Stimulated activated CD4-positive, alpha-beta T cell treated with anti-CD3 and anti-CD28 coated beads, Interleukin-2, amount 100 ng/mL, for 48 hours (primary cell): Measurements from ENCODE around the gene CAND2.
A peak's percentile ranks its signal among the peaks of the same experiment; 100 is the strongest.
"Not testable (repeated sequence)": the region's sequence is repeated elsewhere in the genome, so short reads cannot be mapped to it uniquely, and the experiment has no call there.

Source experiments
- DNase-seq, 2 donors: peaks; one replicate each; pipeline ENCODE4 v3.0.0-alpha.2; 2020

The CAND2 gene

DNA sequence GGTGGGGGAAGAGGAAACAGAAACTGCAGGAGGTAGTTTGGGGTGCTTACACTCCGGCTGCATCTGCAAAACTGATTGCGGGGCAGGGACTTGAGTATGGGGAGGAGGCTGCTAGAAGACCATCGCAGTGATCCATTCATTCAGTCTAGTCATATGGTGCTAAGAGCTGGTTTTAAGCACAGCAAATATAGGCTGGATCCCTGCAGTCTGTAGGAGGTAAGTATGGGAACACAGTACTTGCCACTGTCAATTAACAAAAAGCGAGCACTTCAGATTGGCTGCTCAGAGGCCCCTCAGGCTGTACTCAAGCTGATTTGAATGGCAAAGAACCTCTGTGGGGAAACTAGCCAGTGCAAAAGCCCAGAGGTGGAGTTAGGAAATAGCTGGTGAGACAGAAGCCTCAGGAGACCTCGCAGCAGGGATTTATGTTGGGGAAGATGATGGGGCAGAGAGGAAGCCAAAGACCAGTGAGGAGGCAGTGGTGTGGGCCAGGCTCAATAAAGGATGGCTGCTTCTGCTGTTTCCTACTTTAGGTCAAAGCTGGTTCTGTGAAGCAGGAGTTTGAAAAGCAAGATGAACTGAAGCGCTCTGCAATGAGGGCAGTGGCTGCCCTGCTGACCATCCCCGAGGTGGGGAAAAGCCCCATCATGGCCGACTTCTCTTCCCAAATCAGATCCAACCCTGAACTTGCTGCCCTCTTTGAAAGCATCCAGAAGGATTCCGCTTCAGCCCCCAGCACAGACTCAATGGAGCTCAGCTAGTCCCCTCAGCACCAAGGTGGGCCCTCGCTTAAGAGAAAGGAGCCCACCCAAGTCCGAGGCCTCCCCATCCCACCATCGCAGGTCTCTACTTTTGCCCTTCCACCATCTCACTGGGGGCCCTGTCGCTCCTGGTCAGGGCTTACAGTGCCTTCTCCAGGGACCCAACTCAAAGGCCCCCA, 37.0 kb downstream of the CAND2 start:
- no peak for DNase-seq

DNA sequence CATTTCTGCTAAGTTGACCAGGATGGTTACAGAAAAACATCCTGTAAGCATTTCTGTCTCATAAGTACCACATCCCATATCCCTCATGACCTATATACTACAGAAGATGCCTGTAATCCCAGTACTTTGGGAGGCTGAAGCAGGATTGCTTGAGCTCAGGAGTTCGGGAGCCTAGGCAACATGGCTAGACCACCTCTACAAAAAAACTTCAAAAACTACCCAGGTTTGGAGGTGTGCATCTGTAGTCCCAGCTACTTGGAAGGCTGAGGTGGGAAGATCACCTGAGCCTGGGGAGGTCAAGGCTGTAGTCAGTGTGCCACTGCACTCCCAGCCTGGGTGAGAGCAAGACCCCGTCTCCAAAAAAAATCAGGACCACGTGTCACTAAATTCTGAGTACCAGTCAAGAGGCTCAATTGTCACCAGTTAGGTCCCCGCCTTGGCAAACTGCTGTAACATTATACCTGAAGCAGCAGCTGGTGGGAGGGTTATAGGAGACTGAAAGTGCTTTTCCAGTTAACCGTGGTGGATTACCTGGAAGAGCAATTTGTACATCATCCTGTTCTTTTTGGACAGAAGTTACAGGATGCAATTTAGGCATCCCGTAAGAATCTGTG, 38.7 kb downstream of the CAND2 start:
- DNase-seq = no peak

DNA sequence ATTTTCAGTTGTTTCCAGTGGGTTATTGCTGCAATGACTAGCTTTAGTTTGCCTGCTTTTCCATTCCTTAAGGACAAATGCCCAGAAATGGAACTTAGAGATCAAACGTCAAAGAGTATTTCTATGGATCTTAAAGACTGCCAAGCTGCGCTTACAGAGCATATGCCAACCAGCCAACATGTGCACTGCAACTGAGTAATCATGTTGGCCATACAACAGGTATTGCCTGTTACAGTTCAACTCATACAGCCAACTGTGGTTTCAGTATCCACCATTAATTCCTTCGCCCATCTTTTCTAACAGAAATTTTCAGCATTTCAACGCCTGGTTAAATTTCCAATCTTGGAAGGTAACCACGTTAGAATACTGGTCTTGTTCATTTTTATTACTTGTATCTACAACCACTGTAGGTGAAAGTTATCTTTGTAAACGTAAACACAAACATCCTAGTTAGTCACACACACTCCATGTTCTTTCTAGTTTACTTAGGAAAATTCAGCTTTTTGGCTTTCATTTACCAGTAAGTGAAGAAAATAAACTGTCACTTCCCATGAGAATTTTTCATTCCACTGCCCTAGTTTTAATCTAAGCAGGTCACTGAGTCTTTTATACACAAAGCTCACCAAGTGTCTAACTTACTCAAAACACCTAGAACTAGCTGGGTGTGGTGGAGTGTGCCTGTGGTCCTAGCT, 41.0 kb downstream of the CAND2 start:
- no peak for DNase-seq

DNA sequence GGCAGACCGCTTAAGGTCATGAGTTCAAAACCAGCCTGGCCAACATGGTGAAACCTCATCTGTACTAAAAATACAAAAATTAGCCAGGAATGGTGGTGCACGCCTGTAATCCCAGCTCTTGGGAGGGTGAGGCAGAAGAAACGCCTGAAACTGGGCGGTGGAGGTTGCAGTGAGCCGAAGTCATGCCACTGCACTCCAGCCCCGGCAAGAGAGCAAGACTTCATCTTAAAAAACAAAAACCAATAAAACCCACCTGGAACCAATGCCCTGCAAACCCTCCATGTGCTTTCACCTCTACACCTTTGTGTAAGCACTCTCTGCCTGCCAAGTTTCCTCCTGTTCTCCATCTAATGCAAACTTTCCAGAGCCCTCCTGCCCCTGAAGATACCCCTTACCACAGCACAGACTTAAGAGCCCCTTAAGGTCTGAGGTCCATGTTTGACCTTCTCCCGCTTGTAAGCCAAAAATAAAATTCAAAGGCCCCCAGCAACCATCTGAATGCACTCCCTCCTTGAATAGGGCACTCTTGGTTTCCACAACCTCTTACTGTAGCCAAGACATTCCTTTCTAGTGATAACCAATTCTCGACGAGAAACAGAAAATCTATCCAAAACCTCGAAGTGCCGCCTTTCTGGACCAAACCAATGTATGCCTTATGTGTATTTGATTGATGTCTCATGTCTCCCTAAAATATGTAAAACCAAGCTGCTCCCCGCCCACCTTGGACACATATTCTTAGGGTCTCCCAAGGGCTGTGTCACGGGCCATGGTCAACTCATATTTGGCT, 41.9 kb downstream of the CAND2 start:
- no peak for DNase-seq

DNA sequence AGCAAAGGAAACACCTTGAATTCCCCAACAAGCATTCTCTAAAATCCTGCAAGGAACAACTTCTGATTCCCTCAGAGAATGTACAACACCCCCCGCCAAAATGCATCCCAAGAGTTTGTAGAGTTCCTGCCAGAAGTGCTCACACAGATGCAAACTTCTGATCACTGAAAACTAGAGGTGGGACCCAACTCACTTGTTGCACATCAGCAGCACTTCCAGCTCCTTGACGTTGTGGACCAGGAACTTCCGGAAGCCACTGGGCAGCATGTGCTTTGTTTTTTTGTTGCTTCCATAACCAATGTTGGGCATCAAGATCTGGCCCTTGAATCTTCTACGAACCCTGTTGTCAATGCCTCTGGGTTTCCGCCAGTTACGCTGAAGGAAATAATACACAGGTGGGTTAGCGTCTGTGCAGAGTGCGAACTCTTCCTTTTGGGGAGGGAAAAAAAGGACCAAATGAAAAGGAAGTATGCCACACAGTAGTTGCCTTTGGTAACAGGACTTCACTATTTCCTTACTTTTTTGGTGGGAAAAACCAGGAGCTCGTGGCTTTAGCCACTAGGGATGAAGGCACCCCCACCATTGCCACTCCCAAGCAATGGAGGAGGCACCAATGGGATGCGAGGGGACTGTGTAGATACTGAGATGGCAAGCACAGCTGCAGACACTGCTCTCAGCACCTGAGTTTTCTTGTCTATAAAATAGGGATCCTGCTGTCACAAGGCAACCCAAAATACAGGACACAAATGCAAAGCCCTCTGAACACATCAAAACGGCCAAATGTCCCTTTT, 42.9 kb downstream of the CAND2 start:
- no peak for DNase-seq

DNA sequence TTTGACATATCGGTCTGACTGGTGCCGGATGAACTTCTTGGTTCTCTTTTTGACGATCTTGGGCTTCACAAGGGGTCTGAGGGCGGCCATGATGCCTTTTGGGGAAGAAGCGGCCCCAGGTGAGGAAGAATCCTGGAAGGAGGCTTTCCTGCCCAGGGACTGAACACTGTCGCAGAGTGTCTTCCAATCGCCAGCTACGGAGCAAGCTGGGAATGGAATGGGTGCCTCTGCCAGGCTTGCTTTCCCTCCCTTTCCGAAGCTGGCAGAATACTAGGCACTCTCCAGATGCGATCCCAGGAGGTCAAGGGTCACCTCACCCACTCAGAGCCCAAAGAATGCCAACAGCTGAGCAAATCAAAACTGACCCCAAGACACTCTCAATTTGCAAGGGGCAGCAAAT, 43.7 kb downstream of the CAND2 start:
- not testable (repeated sequence) for DNase-seq

DNA sequence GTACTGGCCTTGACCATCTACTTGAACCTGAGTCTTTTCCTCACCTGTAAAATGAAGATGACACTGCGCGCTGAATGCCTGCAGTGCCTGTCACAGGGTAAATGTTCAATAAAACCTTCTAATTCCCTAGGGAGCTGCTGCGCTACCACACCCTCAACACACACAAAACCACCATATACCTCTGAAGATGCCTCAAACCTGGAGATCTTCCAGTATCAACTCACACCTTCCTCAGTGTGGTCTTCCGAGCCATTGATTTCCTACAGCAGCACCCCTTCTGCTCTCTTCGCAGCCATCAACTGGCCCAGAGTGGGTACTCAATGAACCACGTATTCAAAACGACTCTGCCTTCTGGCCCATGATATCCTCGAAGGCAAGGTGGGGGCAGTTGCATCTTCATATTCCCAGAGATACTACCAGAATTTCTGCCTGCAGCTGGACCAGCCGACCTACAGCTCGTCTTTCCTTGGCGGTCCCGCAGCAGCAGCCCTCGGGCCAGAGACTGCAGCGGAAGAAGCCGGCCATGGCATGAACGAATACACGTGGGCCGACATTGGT, 44.2 kb downstream of the CAND2 start:
- DNase-seq = no peak

DNA sequence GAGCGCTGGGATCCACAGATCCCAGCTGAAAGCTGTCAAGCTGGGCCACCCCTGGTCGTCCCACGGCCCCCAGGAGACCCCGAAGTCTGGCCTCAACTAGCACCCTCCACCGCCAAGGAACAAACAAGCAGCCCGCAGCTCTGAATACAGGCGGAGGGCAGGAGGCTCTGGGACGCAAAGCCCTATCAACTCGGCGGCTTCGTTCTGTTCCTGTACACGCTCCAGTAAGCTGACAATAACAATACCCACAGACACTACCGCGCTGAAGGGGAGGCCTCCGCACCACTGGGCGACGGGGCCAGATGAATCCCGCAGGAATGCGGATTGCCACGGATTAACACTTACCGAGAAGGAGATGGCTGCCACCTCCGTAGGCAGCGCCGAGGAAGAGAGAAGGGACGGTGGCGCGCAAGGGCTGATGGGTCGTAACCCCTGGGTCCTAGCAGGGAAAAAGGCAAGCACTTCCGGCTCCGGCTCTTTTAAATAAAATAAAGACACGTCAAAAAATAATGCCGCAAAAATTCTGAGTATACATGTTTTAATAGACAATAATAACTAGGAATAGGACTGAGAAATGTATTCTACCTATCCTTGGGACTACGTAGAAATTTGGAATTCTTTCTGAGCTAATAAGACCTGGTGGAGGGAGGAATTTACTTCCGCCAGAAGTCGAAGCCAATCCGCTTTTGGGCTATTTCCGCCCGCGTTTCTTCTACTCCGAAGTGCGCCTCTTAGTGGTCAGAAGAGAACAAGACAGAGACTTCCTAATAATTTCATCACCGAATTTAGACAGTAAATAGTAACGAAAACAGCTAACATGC, 44.9 kb downstream of the CAND2 start, which contains the start of gene RPL32:
Gene RPL32, minus strand, starts transcription at position 417 of the 821 bp plus-strand sequence. CDS start 1,328 bp downstream, outside the sequence.
- peak; percentile 76 to 78 for DNase-seq

DNA sequence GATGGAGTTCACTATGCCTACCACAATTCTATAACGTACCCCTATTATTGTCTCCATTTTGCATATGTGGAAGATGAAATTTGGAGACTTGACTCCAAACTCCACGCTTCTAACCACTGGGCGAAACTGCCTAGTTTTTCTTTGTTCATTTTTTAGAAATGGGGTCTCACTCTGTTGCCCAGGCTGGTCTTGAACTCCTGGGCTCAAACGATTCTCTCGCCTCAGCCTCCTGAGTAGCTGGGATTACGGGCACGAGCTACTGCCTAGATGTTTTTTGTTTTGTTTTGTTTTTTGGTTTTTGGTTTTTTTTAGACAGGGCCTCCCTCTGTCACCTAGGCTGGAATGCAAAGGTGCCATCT, 45.5 kb downstream of the CAND2 start:
- no peak for DNase-seq

DNA sequence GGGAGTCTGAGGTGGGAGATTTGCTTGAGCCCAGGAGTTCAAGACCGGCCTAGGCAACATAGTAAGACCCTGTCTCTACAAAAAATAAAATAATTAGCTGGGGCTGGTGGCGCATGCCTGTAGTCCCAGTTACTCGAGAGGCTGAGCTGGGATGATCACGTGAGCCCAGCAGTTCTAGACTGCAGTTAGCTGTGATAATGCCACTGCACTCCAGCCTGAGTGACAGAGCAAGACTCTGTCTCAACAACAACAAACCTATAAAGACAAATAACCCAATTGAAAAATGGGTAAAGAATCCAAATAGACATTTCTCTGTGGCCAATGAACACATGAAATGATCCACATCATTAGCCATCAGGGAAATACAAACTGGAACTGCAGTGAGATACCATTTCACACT, 46.0 kb downstream of the CAND2 start:
- no peak for DNase-seq

DNA sequence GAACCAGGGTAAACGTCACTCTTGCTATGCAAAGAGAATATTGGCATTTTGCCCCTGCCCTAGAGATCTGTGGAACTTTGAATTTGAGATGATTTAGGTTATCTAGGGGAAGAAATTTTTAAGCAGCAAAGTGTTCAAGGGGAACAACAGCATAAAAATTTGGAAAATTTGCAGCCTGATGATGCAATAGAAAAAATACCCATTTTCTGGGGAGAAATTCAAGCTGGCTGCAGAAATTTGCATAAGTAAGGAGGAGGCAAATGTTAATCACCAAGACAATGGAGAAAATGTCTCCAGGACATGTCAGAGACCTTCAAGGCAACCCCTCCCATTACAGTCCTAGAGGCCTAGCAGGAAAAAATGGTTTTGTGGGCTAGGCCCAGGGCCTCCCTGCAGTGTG, 49.3 kb downstream of the CAND2 start:
- DNase-seq = no peak

DNA sequence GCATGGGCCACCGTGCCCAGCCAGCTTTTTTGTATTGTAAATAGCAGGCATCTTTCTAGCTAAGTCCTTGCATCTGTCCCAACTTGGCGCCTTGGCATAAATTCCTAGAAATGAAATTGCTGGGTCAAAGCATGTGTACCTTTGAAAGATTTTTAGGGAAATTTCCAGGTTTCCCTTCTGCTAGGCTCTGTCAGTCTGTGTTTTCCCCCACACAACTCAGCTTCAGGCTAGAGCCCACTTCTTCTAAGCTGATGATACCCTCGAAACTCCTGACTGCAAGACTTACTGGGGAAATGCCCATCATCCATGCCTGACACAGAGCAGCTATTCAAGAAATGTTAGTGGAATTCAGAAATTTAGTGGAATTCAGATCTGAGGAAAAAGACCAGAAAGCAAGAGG, 55.7 kb downstream of the CAND2 start:
- no peak for DNase-seq

DNA sequence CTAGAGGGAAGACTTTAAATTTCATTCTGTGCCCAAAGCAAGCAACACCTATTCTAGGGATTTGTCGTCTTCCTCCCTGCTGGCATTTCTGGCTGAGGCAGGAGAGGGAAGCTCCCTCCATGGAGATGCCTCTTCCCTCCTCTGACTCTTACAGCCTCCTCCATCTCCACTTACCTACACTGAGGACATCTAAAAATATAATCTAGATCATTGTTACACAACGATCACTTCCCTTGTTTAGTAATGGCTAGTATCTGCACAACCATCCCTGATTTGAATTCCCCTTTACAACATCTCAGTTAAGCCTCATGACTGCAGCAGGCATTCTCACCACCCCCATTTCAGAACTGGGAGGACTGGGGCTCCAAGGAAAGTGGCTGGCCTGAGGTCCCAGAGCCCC, 57.4 kb downstream of the CAND2 start:
- not testable (repeated sequence) for DNase-seq

DNA sequence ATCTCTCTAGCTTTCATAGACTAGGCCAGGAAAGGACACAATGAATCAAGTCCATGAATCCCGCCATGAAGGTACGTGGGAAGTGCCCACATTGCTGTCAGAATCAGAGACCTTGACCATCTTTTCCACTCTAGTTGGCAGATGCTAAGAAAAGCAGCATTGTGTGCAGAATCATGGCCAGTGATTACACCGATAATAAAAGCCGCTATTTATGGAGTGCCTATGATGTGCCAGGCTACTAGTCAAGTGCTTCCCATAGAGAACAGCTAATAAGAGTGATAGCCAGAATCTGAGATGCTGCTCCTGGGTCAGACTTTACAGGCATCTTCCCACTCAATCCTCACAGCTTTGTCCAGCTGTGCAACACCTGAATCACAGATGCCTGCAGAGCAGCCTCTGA, 58.1 kb downstream of the CAND2 start:
- DNase-seq = no peak

DNA sequence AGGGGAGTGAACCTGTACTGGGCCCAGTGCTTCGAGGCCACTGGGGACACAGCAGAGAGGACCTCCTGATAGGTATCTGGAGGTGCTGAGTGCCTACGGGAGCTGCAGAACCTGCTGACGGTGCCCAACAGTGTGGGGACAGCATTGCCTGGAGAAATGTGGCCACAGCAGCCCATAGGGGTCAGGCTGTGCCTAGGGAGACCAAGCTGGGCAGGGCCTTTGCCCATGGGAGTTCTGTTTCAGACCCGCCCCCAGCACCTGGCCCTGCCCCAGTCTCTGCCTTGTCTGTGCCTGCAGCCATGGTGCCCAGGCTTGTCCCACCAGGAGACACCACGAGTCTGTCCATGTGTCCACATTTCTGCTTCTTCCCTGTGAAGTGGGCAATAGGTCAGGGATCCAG, 60.1 kb downstream of the CAND2 start:
- no peak for DNase-seq

DNA sequence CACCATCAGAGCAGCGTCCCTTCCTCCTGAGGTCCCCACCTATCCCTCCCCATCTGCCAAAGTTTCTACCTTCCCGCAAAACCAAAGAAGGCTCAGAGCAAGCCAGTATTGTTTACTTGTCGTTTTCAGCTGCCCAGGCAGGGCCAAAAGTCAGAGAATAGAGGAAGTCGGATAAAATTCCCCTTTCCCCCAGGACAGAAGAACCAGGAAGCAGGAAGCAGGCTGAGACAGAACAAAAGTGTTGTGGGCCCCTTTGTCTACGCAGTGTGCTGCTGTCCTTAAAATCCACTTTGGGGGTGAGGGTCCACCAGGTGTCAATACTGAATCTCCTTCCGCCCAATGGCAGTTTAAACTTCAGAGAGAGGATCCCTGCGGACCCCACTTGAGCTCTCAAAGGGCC, 63.4 kb downstream of the CAND2 start:
- no peak for DNase-seq

DNA sequence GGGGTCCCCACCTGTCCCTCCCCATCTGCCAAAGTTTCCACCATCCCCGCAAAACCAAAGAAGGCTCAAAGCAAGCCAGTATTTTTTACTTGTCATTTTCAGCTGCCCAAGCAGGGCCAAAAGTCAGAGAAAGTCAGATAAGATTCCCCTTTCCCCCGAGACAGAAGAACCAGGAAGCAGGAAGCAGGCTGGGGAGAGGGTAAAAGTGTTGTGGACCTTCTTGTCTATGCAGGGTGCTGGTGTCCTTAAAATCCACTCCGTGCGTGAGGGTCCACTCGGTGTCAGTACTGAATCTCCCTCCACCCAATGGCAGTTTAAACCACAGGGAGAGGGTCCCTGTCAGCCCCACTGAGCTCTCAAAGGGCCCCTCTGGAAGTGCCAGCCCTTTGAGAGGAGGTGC, 65.1 kb downstream of the CAND2 start:
- no peak for DNase-seq

DNA sequence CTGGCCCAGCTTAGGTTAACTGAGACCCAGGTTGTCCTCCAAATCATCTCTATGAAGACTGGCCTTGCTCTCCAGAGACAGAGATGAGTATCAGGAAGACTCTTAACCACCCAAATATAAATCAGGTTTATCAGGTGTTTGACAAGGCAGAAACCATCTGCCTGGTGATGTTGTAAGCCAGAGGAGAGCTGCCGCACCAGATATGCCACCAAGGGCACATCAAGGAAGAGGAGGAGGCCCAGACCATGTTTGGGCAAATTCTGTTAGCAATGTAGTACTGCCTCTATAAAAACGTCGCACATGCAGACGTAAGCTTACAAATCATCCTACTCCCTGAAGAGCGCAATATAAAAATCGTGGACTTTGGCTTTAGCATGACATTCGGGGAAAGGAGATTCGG, 65.9 kb downstream of the CAND2 start:
- no peak for DNase-seq

DNA sequence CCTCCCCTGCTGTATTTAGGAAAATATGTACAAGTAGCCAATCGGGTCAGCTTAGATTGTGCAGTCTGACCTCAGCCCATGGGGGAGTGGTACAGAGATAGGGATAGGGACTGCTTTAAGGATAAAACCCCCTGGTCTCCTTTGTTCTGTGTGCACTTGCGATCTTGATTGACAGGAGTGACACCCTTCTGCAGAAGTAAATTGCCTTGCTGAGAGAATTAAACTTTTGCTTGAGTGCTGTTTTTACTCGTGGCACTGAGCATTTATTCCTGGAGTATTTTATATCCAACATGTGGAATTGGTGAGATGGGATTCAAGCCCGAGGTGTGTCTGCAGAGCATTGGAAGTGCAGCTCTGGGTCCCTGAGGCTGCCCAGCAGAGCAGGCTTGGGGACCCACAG, 68.8 kb downstream of the CAND2 start:
- DNase-seq = no peak

DNA sequence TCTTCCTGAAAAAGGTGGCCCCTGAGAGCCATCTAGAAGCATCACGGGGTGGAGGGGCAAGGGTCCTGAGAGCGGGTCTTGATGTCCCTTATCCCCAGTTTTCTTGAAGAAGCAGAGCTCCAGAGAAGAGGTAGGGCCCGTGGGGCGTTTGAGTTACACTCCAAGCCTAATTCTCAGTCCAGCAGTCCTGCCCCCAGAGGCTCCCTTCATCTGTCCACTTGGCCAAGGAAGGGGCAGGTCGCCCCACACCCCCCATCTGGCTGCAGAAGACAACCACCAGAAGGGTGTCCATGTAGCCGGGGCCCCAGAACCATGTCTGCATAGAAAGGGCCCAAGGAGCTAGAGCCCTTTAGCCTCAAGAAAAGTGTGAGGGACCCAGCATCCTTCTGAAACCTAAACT, 70.4 kb downstream of the CAND2 start:
- no peak for DNase-seq
